HS-5 (cell line): ENCODE data around the gene RNASEH2A.

ENCODE experiments used
- DNase-seq: peaks from one replicate; pipeline ENCODE4 v3.0.0-alpha.2; 2012; ENCODE audit warnings: low read depth

RNASEH2A gene

DNA sequence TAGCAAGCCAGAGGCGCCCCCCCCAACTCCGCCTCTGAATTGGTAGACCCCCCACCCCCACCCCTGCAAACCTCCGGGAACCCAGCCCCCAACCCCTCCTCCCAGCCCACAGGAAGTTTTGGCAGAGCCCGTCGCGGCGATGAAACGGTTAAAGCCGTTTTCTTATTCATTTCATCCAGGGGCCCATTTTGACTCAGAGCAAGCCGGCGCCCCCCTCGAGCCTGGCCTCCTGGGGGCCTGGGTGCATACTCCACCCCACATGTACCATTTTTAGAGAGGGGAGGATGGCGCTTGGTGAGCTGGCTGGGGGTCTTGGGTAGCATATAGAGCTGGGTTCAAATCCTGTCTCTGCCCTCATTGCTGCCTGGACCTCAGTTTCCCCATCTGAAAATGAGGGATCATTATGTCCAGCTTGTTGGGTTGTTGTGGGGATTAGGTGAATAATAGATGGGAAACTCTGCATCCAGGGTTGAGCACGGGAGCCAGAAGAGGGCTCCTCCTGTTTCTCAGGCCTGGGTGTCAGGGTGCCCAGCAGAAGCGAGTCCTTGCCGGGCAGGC is 23.0 kb upstream of the RNASEH2A start:
- DNase-seq = no peak

DNA sequence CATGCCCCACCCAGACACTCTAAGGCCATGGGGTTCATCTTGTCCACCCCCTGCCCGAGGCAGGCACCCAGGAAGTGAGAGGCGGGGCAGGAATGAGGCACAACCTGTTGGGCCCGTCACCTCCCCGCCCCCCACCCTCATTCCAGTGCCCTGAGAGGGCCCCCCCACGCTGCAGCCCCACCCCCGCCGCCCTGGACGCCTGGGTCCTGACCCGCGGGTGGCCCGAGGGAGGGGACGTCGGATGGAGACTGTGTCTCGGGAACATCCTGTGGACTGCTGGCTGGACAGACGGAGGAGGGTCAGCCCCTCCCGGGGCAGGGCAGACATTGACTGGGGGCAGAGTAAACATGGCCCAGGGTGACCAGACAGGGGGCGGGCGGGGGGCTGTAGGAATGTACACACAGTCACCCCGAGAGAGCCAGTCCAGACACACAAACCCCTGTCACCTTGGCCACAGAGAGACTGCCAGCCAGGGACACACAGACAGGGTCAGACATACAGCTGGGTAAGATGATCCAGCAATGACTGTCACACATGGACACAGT is 22.5 kb upstream of the RNASEH2A start:
- DNase-seq = no peak

DNA sequence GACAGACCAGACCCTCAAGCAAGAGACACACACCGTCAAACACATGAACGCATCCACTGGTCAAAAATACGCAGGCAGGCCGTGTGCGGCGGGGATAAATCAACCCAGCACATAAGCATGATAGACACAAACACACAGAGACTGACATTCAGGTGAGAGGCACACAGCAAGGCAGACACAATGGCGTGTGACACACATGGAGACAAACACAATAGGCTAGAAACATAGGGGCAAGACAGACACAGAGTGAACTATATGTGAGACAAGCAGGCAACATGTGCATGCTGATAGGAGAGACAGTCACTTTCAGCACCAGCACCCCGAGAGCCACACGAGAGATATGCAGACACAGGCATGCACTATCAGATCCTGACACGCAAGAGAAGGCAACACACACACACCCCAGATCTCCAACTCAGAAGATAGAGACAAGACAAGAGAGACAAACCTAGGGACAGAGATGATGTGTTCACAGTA is 22.0 kb upstream of the RNASEH2A start:
- no peak for DNase-seq

DNA sequence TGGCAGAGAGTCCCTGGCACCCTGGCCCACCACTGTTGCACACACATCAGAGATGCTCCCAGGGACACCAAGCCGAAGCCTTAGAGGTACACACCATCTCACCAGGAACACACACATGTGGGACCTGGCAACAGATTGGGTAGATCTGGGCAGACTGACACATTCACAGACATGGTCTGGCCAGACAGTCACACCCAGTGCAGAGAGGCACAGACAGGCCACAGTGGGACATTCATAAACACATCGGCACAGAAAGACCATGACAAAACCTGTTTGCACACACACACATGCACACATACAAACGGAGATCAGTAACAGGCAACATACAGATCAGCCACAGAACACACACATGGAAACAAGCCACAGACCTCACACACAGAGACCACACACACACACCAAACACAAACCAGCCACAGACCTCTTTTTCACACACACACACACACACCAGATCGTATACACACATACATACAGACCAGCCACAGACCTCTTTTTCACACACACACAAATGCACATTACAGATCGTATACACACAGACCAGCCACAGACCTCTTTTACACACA is 21.4 kb upstream of the RNASEH2A start:
- DNase-seq = no peak

DNA sequence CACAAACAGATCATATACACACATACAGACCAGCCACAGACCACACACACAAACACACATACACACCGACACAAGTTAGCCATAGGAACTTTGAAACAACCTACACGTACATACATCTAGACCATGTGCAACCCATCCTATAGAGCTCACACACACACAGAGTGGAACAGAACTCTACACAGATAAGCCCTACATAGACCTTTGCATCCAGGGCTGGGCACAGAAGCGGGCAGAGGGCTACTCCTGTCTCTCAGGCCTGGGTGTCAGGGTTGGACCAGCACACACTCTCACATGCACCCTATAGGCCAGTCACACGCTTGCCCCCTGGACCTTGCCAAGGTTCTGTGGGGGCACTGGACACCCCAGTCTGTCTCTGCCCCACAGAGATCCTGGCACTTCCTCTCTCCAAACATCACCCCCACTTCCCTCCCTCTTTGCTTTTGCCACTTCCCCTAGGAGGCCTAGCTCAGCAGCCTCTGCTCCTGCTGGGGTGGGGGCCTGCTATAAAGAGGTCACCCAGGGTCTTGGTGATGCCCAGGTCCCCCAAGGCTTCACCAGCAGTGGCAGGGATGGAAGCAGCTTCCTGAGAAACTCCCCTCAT is 20.9 kb upstream of the RNASEH2A start:
- no peak for DNase-seq

DNA sequence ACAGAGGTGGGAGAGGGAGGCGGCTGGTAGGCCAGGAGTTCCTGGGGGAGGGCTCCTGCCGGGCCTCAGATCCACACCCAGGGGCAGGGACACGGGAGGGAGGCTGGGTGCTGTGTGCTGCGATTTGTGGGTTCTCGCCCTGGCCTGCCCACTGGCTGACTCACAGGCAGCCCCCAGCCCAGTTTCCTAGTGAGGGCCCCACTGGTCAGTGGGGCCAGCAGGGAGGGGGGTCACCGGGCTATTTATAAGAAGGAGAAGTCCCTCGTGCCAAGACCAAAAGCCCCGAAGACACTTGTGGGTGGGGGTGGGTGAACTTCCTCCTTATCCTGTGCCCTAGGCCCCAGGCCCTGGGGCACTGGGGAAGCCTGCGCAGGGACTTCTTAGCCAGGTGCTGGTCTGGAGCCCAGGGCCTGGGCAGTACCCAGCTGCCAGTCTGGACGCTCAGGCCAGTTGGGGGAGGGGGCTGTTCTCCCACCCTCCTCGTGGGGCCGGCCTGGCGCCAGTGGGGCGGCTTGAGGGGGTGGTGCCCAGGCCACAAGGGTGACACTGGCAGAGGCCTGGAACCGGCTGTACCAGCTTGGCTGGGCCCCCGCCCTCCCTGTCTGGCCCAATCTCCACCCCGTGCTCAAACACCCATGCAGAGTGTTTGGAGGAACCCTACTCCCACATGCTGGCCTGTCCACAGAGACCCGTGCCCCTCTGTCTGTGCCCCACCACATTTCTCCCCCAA is 20.1 kb upstream of the RNASEH2A start:
- DNase-seq = no peak

DNA sequence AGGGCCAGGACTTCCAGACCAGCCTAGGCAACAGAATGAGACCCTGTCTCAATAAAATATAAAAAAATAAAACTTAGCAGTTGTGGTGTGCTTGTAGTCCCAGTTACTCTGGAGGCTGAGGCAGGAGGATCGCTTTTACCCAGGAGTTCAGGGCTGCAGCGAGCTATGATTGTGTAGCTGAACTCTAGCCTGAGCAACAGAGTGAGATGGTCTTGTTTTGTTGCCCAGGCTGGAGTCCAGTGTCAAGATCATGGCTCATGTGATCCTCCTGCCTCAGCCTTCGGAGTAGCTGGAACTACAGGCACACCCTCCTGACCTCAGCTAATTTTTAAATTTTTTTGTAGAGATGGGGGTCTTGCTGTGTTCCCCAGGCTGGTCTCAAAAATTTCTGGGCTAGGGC is 19.4 kb upstream of the RNASEH2A start:
- no peak for DNase-seq

DNA sequence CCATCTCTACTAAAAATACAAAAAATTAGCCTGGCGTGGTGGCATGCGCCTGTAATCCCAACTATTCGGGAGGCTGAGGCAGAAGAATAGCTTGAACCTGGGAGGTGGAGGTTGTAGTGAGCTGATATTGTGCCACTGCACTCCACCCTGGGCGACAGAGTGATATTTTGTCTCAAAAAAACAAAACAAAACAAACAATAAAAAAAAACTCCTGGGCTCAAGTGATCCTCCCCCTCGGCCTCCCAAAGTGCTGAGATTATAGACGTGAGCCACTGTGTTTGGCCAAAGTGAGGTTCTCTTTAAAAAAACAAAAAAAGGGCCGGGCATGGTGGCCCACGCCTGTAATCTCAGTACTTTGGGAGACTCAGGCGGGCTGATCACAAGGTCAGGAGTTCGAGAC is 18.9 kb upstream of the RNASEH2A start:
- no peak for DNase-seq

DNA sequence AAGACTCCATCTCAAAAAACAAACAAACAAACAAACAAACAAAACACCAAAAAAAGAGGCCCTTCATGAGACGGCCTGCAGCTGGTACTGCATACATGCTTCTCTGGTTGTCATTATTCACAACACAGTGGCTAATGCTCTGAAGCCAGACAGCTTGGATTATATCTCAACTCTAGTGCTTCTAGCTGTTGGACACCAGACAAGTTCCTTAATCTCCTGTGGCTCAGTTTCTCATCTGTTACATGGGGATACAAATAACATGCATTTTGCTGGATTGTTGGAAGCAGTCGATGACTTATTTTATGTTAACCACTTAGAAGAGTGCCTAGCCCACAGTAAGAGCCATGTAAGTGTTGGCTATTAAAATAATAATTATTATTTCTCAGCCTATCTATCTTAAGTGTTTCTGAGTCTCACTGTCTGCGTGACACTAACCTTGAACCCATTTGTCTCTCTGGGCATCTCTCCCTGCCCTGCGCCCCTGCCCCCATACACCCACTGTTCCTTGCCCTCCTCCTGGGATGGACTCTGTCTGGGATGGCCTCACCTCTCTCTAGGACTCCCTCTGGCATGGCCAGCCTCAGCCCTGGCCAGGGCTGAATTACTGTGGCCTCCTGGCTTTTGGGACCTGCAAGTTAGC is 18.2 kb upstream of the RNASEH2A start:
- DNase-seq = no peak

DNA sequence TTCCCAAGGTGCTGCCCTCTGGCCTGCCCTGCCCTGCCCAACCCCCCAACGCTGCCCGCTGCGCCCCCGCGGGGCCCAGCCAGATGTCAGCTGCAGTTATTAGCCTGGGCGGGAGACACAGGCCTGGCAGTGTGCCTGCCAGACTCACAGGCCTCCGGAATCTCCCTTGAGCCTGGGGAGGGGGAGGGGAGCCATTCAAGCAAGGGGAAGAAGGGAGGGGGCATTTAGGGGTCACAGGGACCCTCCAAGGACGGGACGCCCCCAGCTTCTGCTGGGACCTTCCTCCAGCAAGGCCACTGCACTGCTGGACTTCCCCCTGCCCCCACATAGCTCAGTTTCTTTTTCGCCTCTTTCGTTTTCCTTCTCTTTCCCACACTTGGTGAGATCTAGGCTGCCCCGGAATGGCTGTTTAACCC is 17.7 kb upstream of the RNASEH2A start:
- DNase-seq = no peak

DNA sequence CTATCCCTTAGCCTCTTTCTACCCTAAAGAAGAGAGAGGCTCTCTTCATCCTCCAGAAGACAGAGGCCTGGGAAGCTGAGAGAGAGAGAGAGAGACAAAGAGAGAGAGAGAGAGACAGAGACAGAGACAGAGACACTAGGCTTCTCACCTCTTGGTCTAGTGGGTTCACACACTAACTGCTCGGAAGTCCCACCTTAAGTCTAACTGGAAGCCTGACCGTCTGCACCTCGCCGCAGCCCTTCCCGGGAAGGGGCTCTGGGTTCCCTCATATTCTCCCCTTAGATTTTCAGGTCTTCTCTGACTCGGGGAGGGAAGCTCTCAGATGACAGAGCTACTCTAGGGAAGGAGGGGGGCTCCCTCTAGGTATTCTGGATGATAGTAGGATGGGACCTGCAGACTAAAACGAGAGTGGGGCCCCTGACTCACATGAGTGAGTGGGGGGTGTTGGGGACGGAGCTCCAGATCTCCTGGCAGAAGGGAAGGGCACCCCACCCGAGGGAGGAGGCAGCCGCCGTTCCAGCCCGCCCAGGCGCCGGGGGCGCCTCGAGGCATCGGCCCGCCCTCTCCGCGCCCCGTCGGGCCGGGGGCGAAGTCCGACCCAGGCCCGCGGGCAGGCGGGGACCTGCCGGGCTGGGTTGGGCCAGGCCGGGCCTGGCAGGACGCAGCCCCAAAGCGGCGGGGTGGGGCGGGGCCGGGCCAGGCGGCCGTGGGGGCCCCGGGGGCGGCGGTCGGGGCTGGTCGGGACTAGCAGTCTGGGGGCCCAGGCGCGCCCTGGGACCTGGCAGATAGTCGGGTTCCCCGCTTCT is 17.1 kb upstream of the RNASEH2A start:
- no peak for DNase-seq

DNA sequence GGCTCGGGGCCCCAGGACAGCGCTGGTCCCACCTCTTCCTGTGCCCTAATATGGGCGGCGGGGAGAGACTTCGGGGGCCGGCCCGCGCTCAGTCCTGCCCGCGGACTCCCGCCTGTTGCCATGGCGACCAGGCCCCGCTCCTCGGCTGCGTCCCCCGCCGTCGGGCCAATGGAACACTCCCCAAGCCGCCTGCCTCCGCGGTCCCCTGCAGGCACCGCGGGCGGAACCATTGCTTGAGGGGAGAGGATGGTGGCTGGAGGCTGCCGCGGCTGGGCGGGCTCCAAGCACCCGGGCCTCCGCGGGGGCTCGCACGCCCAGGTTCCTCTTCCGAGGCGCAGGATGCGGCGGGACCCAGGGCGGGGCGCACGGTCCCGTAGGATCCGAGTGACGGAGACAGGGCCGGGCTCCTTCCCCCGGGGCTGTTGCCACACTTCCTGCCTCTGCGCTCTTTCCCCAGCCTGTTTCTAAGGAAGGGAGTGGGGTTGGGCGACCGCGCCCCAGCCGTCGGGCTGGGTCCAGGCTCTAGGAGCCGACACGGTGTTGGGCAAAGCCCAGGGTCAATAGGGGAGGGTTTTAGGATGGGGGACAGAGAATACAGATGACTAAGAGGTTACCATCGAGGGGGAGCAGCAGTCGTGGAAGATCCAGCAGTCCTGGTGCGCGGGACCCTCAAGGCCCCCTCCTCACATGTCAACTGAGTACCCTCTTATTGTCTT is 16.3 kb upstream of the RNASEH2A start:
- no peak for DNase-seq

DNA sequence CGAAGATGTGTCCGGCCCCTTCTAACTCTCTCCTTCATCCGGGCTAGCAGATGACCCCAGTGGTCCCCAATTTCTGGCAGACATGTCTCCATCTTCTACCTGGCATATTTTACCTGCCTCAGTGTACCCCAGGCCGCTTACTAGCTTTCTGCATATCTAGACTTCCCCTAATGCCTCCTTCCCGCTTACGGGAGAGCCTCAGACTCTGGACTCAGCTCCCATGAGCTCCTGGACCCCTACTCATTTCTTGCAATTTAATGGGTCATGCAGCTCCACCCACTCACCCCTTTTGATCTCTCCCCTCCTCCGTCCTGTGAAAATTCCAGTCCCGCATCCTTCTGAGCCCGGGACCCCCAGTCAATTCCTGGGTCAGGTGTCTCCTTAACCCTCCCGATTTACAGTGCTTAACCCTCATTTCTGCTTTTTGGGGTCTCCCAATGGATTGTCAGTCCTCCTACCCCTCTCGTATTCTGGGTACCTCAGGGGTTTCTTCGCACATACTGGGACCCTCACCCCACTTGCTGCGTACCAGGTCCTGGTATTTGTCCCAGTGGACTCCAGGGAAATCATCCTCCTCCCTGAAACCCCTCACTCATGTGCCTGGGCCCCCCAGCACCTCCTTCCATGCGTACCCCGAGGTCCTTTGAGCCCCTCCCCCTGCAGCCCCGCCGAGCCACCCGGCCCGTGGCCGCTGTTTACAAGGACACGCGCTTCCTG is 15.6 kb upstream of the RNASEH2A start:
- DNase-seq = no peak

DNA sequence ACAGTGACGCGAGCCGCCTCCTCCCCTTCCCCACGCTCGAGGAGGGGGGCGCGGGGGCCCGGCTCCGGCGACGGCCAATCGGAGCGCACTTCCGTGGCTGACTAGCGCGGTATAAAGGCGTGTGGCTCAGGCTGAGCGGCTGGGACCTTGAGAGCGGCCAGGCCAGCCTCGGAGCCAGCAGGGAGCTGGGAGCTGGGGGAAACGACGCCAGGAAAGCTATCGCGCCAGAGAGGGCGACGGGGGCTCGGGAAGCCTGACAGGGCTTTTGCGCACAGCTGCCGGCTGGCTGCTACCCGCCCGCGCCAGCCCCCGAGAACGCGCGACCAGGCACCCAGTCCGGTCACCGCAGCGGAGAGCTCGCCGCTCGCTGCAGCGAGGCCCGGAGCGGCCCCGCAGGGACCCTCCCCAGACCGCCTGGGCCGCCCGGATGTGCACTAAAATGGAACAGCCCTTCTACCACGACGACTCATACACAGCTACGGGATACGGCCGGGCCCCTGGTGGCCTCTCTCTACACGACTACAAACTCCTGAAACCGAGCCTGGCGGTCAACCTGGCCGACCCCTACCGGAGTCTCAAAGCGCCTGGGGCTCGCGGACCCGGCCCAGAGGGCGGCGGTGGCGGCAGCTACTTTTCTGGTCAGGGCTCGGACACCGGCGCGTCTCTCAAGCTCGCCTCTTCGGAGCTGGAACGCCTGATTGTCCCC is 14.9 kb upstream of the RNASEH2A start, which contains the start of gene JUNB:
Gene JUNB (plus strand): TSS at position 142 of the 706 bp plus-strand sequence. CDS start 286 bp downstream, at position 428.
- DNase-seq = no peak

DNA sequence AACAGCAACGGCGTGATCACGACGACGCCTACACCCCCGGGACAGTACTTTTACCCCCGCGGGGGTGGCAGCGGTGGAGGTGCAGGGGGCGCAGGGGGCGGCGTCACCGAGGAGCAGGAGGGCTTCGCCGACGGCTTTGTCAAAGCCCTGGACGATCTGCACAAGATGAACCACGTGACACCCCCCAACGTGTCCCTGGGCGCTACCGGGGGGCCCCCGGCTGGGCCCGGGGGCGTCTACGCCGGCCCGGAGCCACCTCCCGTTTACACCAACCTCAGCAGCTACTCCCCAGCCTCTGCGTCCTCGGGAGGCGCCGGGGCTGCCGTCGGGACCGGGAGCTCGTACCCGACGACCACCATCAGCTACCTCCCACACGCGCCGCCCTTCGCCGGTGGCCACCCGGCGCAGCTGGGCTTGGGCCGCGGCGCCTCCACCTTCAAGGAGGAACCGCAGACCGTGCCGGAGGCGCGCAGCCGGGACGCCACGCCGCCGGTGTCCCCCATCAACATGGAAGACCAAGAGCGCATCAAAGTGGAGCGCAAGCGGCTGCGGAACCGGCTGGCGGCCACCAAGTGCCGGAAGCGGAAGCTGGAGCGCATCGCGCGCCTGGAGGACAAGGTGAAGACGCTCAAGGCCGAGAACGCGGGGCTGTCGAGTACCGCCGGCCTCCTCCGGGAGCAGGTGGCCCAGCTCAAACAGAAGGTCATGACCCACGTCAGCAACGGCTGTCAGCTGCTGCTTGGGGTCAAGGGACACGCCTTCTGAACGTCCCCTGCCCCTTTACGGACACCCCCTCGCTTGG is 14.1 kb upstream of the RNASEH2A start:
- DNase-seq = no peak

DNA sequence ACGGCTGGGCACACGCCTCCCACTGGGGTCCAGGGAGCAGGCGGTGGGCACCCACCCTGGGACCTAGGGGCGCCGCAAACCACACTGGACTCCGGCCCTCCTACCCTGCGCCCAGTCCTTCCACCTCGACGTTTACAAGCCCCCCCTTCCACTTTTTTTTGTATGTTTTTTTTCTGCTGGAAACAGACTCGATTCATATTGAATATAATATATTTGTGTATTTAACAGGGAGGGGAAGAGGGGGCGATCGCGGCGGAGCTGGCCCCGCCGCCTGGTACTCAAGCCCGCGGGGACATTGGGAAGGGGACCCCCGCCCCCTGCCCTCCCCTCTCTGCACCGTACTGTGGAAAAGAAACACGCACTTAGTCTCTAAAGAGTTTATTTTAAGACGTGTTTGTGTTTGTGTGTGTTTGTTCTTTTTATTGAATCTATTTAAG is 13.5 kb upstream of the RNASEH2A start:
- DNase-seq = no peak

DNA sequence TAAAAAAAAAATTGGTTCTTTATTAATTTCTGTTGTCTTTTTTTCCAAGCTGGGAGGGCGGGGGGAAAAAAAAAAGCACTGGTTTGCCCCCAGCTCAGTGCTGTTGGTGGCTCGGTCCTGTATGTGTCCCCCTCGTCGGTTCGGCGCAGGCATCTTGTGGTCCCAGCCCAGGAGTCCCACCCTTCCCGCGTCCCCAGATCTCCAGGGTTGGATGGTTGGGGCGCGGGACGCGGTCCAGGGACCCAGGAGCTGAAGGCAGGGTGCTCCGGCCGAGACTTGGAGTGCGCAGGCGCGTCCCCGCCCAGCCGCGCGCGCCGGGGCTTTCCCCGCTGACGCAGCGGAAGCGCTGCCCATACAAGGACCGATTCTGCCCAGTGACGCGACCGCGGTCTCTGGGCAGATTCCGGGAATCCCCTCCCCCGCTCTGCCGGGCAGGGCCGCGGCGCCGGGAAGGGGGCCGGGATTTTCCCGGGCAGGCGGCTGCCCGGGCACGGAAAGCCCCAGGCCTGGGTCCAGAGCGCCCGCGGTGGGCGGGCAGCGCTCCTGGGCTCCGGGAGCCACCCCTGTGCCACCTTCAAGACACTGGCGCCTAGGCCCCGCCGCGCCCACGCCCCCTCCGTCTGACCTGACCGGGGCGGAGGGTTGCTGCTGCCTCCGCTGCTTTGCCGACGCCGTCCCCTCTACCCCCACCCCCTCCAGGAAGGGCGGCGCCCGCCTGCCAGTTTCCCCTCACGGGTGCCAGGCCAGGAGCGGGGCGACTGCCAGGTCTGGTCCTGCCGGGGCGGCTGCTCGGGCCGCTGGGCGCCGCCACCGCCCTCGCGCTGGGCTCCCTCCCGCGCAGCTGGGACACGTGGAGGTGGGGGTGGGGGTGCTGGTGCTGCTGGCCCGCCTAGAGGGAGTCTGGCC is 12.8 kb upstream of the RNASEH2A start:
- peak; percentile 79 for DNase-seq
